Stimulated activated CD4-positive, alpha-beta T cell treated with anti-CD3 and anti-CD28 coated beads, Interleukin-4, amount 100 ng/mL, for 4 hours (primary cell): Measurements from ENCODE around the gene MRPL1.

ENCODE experiments used
- DNase-seq, 2 experiments: peaks; one replicate each; pipeline ENCODE4 v3.0.0-alpha.2; 2020

The MRPL1 gene

DNA sequence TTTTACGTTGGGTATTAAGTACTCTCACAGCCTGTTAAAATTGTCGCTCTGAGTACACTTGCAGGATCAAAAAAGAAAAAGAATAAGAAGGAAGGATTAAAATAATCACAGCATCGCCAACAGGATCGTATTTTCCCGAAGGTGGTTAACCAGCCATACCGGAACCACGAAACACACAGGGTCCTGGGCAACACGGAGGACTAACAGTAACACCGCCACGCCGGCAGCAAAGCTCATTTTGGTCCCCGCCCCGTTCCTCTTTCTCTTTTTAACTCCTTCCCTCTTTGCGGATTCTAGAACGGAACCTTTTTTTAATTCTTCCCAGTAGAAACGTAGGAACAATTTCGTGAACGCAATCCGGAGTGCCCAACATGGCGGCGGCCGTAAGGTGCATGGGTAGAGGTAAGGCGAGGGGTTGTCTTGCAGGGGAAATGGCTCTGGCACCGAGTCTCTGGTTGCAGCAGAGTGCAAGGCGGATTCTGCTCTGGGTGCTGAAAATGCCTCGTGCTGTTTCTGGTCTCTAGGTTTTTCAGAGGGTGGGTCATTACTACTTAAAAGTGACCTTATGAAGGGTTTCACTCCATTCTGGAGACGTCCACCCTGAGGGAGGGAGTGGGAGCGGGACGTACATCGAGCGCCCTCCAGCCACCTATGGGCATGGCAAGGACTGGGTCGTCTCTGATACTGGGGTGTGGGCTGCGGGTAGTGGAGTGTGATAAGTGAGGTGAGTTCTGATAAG lies at the start of gene MRPL1:
Gene MRPL1 (plus strand): TSS at position 353 of the 739 bp plus-strand sequence. CDS start 19 bp downstream, at position 372.
- peak; percentile 74 to 87 for DNase-seq

DNA sequence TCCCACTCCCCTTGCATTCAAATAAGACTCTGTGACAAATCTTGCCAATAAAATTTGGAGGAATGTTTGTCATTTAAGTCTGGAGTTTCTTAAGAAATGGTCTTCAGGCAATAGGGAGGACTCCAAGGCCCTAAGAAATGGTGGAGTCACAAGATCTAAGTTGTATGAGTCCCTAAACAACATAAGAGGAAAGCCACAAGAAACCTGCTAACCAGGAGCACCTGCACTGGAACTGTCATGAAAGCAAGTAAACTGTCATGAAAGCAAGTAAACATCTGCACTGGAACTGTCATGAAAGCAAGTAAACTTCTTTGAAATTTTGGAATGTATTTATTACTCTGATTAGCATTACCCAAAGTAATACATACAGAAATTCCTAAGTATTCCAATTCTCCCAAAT lies 47.0 kb upstream of the MRPL1 start:
- no peak for DNase-seq

GRCh38 chr4:77816546-77816945 lies 46.1 kb upstream of the MRPL1 start:
- no peak for DNase-seq

DNA sequence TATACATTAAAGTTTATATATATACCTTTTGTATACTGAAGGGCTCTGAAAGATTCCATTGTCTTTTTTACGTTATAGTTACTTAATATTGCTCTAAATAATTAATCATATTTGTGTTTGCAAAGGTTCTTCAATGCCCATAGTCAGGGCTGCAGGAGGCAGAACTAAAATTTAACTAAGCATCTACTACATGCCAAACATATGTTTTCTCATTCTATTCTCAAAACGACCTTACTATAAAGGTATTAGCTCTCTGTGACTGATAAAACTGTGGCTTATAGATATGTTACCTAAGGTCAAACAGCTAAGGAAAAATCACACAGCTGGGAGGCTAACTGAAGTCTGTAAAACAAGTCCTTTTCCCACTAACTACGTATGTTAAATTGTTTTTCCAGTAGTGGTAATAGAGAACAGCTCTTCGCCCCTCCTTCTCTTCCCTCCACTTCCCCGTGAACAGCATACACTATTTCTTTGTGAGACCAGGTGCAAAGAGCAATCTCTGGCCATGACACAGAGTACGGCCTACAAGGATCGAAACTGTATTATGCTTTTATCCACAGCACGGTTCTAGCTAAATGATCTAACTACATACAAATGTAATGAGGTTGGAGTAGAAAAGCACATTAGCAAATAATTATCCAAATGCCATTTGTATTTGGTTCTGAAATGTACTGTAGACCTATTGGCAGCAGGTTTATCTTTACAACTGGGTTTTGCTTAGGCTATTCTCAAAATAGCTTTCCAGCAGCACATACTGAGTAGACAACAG lies 45.1 kb upstream of the MRPL1 start:
- no peak for DNase-seq

DNA sequence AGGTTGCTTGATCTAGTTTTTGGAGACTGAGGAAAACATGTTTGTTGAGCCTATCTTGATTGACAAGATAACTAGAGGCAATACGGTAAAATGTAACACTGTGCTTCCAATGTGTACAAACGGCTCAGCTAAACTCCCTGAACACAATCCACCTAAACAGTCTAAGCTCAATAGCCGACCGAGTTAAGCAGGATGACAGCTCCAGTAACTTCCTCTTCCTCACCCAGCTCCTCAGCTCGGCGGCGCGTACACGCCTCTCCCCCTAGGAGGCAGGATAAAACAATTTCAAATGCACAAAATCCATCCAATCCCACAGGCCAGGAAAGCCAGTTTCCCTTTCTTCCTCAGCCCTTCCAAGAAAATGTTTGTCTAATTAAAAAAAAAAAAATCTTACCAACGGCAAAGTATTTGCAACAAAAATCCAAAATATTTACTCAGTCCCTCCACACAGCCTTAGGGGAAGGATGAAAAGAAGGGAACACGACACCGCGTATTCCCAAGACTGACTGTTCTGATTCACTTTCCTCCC lies 44.5 kb upstream of the MRPL1 start:
- peak; percentile 18 to 26 for DNase-seq

DNA sequence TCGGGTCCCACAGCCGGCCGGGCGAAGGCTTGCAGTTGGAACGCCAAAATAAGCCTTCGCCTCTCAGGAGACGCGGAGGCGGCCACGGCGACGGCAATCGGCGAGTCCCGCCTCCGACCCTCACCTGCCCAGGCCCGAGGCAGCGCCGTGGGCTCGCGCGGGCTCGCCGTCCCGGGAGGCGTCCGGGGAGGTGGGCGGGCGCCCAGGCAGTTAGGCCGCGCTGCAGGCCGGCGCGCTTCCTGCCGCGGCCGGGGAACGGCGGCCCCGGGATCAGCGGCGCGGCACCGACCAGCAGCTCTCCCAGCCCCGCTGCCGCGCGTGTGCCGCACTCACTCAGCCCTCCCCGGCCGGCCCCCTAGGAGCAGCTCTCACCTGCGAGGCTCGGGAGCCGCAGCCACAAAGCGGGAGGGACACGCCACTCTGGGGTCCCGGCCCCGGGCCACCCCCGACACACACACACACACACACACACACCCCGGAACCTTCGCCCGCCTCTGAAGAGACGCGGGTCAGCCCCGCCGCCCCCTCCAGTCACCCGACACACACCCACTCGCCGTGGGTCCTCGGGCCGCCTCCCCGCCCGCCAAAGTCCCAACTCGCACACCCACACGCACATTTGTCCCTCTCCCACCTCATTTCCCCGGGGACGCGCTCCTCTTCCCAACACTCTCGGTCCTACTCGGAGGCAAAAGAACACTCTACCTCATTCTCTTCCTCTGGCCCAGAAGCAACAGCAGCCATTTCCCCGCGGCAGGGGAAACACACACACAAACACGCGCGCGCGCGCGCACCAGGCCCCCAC lies 43.8 kb upstream of the MRPL1 start, which contains the start of gene CNOT6L:
Gene CNOT6L (minus strand): TSS at position 767 of the 802 bp plus-strand sequence. CDS start 60 bp downstream, at position 707.
- peak; percentile 45 to 78 for DNase-seq

DNA sequence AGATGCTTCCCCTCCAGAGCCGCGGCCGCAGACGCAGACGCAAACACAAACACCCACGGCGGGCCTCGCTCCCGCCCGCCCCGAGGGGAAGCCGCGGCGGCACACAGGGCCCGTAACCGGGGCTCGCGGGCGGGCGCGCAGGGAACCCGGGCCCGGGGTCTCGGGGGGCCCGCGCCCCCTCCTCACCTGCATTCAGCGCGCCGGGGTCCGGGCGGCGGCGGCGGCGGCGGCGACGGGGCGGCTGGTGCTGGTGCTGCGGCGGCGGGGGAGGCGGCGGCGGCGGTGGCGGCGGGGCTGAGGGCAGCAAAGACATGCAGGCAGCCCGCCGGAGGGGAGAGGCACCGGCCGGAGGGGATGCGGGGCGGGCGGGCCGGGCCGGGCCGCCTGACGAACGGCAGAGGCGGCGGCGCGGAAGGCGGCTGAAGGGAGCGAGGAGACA lies 43.2 kb upstream of the MRPL1 start:
- peak in 1 of 2 experiments; percentile 83 for DNase-seq

DNA sequence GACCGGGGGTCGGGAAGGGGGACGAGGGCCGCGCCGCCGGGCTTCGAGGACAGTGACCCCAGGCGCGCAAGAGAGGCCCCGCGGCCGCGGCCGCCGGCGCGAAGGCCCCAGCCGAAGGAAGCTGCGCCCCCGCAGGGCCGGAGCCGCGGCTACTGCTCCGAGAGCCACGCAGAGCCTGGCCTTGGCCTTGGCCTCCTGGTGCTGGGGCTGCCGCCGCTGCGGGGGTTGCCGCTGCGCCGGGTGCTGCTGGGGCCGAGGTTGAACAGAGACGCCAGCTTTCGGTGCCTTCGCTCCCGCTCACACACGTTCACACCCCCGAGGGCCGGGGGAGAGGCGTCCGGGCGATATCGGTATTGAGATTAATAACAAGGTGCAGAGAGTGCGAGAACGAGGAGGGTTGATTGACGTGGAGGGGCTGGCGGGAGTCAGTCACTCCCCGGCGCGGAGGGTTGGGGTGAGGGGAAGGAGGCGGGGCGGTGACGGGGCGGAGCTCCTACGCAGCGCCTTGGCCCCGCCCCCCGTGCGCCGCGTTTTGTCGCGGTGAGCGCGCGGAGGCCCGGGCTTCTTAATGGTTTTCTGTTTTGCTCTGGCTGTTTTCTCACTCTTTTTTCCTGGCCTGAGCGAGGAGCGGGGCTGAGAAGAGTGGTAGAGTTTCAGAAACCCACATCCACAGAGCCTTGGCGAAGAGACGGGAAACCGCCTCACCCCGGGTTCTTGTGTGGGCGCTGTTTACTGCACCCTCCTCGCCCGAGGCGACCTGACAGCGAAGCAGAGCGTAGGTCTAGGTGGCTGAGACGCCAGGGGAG lies 42.6 kb upstream of the MRPL1 start:
- peak; percentile 89 to 96 for DNase-seq

DNA sequence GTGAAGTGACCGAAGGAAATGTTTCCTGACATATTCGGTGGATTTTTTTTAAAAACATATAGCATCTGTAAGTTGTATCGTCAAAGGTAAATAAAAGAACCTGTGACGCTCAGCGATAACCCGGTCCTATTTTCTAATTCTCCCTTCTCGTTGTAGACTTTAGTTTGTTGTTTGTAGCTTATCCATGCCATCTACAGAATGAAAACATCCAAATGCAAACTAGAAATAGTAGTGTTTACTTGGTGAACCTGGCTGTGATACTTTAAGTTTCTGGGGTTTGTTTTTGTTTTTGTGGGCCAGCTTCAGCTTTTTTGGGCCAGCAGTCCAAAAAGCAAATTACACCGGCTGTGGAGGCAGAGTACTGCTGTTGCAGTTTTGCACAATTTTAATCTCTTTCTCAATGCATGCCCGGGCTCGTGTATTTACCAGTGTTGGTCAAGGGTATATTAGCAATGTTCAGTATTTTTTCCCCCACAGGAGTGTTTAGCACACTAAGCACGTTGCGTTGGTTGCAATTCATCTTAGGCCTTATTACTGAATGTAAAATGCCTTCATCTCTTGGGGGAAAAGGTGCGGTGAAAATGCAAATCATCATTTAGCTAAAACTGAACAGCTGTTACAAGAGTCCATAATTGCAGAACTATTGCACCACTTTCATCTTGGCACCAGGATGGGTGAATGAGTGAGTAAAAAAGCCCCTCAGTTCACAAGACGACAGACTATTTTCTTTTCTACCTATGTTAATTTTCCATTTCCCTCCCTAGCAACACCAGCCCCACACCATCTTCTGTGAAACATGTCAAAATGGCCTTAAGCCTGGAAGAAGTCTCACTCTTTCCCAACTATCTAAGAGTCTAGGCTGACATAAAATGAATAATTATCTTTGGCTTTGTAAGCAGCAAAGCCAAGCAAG lies 41.7 kb upstream of the MRPL1 start:
- DNase-seq, result no peak

GRCh38 chr4:77821775-77822174 lies 40.9 kb upstream of the MRPL1 start:
- peak; percentile 10 to 62 for DNase-seq

- DNase-seq, result no peak
Measured at GRCh38 chr4:77826275-77826674, 36.4 kb upstream of the MRPL1 start.

DNA sequence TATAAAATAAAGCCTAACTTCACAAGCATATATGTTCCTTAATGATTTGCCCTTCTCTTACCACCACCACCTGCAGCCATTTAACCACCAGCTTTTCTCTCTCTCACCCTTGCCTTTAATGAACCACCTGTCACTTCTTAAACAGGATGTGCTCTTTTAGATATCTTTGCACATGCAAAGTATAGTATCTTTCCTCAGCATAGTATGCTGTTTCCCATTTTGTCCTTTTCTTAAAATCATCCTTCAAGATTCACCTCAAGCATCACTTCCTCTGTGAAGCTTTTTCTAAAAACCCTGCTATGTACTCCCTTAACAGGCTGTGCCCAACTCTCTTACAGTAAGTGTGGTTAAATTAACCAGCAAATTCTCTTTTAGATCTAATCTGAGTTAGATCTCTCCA lies 35.3 kb upstream of the MRPL1 start:
- no peak for DNase-seq

GRCh38 chr4:77833126-77833724 lies 29.4 kb upstream of the MRPL1 start:
- DNase-seq, result no peak

DNA sequence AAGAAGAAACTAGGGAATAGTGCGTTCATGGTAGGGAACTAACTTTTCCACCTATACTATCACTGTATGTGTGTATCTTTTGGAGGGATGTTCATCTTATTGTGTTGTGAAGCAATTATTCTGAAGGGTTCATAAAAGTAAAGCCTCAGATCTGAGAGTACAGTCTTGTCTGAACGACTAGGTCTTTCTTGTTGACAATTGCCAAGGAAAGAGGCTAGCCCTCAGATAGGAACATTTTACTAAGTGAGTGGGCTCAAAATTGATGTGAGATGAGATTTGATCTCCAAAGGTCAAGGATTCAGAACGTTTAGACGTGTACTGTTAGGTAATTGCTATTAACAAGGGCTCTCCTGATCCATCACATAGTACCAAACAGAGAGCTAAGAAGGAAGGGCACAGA lies 28.2 kb upstream of the MRPL1 start:
- no peak for DNase-seq

- DNase-seq, result no peak
Measured at GRCh38 chr4:77843628-77844027, 19.0 kb upstream of the MRPL1 start.

DNA sequence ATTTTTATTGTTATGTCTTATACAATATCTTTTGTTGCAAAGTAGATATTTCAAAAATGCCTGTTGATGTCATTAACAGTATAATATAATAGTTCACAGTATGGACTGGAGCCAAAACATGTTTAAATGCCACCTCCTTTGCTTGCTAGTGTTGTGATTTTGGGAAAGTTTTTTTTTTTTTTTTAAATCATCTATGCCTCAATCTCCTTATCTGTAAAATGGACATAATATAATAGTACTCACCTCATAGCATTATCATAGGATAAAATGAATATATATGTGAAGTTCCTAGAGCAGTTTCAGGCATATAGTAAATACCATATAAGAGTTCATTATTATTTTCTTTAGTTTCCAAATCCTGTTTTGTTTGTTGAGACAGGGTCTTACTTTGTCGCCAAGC lies 18.3 kb upstream of the MRPL1 start:
- no peak for DNase-seq

DNA sequence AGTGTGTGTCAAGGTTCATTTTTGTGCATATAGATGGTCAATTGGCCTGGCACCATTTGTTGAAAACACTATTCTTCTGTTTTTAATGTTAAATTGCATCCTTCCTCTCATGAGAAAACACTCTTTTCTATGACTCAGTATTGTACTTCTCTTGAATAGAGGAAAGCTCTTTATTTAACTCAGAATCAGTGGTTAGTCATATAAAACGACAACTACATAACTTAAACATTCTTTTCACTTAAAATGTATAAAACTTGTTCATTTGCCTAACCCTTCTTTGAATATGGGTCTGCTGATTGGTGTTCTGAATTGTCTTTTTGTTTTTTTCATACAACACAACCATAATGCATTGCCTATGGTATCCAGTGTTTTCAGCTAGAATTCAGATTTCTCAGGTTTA lies 17.2 kb upstream of the MRPL1 start:
- no peak for DNase-seq

DNA sequence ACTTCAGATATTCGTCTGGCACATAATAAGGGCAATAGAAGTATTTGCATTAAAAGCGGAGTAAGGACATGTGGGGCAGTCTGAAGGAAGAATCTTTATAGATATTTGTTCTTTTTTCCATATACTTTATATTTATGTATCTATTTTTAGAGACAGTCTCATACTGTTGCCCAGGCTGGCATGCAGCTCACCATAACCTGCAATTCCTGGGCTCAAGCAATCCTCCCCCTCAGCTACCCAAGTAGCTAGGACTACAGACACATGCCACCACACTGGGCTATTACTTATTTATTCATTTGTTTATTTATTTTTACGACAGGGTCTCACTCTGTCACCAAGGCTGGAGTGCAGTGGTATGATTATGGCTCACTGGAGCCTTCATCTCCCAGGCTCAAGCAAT lies 16.7 kb upstream of the MRPL1 start:
- DNase-seq, result no peak

DNA sequence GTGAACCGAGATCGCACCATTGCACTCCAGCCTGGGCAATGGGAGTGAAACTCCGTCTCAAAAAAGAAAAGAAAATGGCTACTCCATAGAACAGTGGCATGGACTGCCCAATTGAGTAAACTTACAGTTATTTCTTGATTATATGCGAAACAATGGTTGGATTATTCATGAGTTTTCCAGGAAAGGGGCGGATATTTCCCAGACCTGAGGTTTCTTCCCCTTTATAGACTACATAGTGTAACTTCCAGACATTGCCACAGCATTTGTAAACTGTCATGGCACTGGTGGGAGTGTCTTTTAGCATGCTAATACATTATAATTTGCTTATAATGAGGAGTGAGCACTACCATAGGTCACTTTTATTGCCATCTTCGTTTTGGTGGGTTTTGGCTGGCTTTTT lies 14.1 kb upstream of the MRPL1 start:
- no peak for DNase-seq

DNA sequence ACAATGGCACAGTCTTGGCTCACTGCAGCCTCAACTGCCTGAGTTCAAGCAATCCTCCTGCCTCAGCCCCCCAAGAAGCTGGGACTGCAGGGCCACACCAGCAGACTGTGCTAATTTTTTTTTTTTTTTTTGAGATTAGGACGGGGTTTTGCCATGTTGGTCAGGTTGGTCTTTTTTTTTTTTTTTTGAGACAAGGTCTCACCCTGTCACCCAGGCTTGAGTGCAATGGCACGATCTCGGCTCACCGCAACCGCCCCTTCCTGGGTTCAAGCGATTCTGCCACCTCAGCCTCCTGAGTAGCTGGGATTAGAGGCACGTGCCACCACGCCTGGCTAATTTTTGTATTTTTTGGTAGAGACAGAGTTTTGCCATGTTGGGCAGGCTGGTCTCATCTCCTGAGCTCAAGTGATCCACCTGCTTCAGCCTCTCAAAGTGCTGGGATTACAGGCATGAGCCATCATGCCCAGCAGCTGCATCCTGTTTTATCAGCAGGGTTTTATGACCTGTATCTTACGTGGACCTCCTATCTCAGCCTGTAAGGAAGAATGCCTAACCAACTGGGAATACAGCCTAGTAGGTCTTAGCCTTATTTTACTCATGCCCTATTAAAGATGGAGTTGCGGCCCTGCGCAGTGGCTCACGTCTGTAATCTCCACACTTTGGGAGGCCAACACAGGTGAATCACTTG lies 13.2 kb upstream of the MRPL1 start:
- no peak for DNase-seq
